Kidney (tissue), 14 donors: ENCODE data around the gene LARGE2. TPM values are rescaled to one million over a fixed set of nuclear protein-coding genes. Genes with fewer than 3 reads are reported as not detected.

ENCODE experiments used
- DNase-seq, 5 donors: peaks; one replicate each; pipeline ENCODE4 v3.0.0-alpha.2; 2013 to 2020
- FAIRE-seq: peaks from 2 replicates; lab custom pipeline; 2012; peaks lifted over from hg19 to GRCh38; lab: Jason Lieb, UNC
- H3K27ac ChIP-seq, 2 donors: one replicate each; pipeline ENCODE4 v1.7.0; 2013; ENCODE audit warnings: low read depth in 2 of 2, low read length in 2 of 2, inconsistent platforms in 1 of 2
- H3K27me3 ChIP-seq: one replicate; pipeline ENCODE4 v1.7.1; 2013; ENCODE audit warnings: low read length, inconsistent platforms; ENCODE audit not compliant: control insufficient read depth, insufficient read depth
- H3K36me3 ChIP-seq, 3 donors: one replicate each; pipeline versions ENCODE4 v1.7.0 to v1.7.1; 2013; ENCODE audit warnings: low read length in 3 of 3, control low read depth in 1 of 3, inconsistent platforms in 1 of 3; ENCODE audit not compliant: insufficient read depth in 3 of 3, control insufficient read depth in 2 of 3
- H3K4me1 ChIP-seq, 3 donors: one replicate each; pipeline versions ENCODE4 v1.7.0 to v1.7.1; 2013; ENCODE audit warnings: low read length in 3 of 3, inconsistent platforms in 1 of 3, low read depth in 1 of 3; ENCODE audit not compliant: control insufficient read depth in 2 of 3, insufficient read depth in 2 of 3
- H3K4me3 ChIP-seq, 3 donors: one replicate each; pipeline versions ENCODE4 v1.7.0 to v1.8.1; 2013; ENCODE audit warnings: low read length in 3 of 3, control low read depth in 1 of 3, inconsistent platforms in 1 of 3
- H3K9ac ChIP-seq, 3 donors: one replicate each; pipeline versions ENCODE4 v1.7.0 to v1.7.1; 2013; ENCODE audit warnings: low read length in 3 of 3, control low read depth in 1 of 3, inconsistent platforms in 1 of 3
- H3K9me3 ChIP-seq, 3 donors: one replicate each; pipeline versions ENCODE4 v1.7.0 to v1.7.1; 2013; ENCODE audit warnings: low read length in 3 of 3, control low read depth in 1 of 3, inconsistent platforms in 1 of 3; ENCODE audit not compliant: control insufficient read depth in 2 of 3, insufficient read depth in 1 of 3
- intact Hi-C: fragments of 100-400 bp; cut with DNase I; formaldehyde crosslinking; loops from one replicate; pipeline ENCODE4 v1.11.1; 2022
- polyA plus RNA-seq: library from polyadenylated mRNA; stranded (reverse); fragments of 350-450 nt; fragmentation: Illumina TruSeq; extraction: RNeasy Lipid Tissue Mini Kit (QIAGEN cat#74804); gene quantifications from one replicate; pipeline ENCODE4 v1.2.3, GENCODE V29; 2014; ENCODE audit warnings: low read depth, low replicate concordance; ENCODE audit not compliant: insufficient read depth
- total RNA-seq: library from RNA; stranded (reverse); fragmentation: NEBNext Ultra II Directional; extraction: Animal tissue kit (Norgen Biotek cat#: 25700); gene quantifications from one replicate; pipeline ENCODE4 v1.2.1, GENCODE V29; 2021
- TF ChIP-seq, protein P1 (sequence below): IDR thresholded peaks from 3 replicates; pipeline ENCODE4 v1.5.1; 2012; ENCODE audit warnings: mild to moderate bottlenecking, moderate library complexity, borderline replicate concordance; ENCODE audit not compliant: insufficient read depth; ENCODE audit errors: extremely low read depth
- donor health status: control.
- donor health status: control.
- donor health status: control.
- donor health status: control.
- donor health status: control.
- donor health status: DM: yes; HTN: yes; CAD: no.
- donor health status: Normal renal cell carcinoma (clear cell type).

LARGE2 gene
- total and polyA plus RNA-seq, 2 donors from 2014 or later, result 13.1 to 29.8 TPM

DNA sequence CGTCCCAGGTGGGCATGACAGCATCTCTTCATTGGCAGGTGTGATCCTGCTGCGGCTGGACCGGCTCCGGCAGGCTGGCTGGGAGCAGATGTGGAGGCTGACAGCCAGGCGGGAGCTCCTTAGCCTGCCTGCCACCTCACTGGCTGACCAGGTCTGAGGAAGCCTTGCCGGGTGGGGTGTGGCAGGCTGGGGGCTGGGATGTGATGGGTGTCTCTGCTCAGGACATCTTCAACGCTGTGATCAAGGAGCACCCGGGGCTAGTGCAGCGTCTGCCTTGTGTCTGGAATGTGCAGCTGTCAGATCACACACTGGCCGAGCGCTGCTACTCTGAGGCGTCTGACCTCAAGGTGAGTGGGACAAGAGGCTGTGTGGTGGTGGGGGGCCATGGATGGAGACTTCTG, 3.5 kb downstream of the LARGE2 start:
- FAIRE-seq (no peak), DNase-seq (peak in 2 of 5 donors; percentile 45 to 52)

DNA sequence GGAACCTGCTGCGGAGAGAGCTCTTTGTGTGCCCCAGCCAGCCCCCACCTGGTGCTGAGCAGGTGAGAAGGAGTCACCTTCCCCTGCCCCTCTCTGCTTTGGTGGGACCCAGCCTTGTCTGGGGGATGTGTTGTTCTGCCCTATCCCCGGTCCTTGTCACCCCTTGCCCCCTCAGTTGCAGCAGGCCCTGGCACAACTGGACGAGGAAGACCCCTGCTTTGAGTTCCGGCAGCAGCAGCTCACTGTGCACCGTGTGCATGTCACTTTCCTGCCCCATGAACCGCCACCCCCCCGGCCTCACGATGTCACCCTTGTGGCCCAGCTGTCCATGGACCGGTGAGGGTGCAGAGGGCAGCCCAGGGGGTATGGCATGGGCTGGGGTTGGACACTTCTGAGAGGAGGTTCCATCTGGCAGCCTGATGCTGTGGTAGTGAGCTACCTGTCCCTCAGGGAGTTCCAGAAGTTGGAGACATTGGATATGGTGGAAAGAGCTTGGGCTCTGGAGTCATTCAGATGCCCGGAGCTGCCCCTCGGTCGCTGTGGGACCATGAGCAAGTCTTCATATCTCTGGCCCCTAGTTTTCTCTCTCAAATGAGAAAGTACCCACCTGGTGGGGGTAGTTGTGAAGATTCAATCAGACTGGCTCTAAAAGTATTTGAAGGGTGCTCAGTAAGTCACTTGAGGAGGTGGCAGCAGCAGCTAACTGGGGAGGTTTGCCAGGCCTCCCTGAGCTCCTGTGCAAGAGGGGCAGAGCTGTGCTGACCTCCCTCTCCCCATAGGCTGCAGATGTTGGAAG, 4.3 kb downstream of the LARGE2 start:
- Histone ChIP-seq H3K36me3 (peaks cover 0 to 5% (median 0%) of the 10 kb centered on the region in 3 donors), H3K9me3 (no peaks in the 10 kb centered on the region), H3K27me3 (peaks cover 3% of the 10 kb centered on the region), H3K4me3 (no peak overlapping the region), H3K9ac (no peak overlapping the region), H3K27ac (no peak overlapping the region), H3K4me1 (peaks cover 0 to 15% (median 0%) of the 10 kb centered on the region in 3 donors)
- TF ChIP-seq, protein P1, sequence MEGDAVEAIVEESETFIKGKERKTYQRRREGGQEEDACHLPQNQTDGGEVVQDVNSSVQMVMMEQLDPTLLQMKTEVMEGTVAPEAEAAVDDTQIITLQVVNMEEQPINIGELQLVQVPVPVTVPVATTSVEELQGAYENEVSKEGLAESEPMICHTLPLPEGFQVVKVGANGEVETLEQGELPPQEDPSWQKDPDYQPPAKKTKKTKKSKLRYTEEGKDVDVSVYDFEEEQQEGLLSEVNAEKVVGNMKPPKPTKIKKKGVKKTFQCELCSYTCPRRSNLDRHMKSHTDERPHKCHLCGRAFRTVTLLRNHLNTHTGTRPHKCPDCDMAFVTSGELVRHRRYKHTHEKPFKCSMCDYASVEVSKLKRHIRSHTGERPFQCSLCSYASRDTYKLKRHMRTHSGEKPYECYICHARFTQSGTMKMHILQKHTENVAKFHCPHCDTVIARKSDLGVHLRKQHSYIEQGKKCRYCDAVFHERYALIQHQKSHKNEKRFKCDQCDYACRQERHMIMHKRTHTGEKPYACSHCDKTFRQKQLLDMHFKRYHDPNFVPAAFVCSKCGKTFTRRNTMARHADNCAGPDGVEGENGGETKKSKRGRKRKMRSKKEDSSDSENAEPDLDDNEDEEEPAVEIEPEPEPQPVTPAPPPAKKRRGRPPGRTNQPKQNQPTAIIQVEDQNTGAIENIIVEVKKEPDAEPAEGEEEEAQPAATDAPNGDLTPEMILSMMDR, result no peak
- intact Hi-C loops, result no loop called here
- no peak for FAIRE-seq
- peak in 2 of 5 donors; percentile 31 to 60 for DNase-seq

More for the DNA sequence above, 3.5 kb downstream of the LARGE2 start:
- TF ChIP-seq, protein P1, result no peak
- Histone ChIP-seq H3K27me3 (peaks cover 3% of the 10 kb centered on the region), H3K9me3 (no peaks in the 10 kb centered on the region), H3K36me3 (peaks cover 0 to 5% (median 0%) of the 10 kb centered on the region in 3 donors), H3K4me3 (no peak overlapping the region), H3K9ac (no peak overlapping the region), H3K27ac (no peak overlapping the region), H3K4me1 (peaks cover 0 to 19% (median 0%) of the 10 kb centered on the region in 3 donors)
- intact Hi-C loops, result no loop called here

DNA sequence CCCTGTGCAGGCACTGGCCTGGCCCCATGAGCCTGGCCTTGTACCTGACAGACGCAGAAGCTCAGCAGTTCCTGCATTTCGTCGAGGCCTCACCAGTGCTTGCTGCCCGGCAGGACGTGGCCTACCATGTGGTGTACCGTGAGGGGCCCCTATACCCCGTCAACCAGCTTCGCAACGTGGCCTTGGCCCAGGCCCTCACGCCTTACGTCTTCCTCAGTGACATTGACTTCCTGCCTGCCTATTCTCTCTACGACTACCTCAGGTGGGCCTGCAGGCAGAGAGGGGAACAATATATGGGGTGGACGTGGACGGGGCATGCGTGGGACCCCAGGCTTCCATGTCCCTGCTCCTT, 4.9 kb downstream of the LARGE2 start:
- H3K4me3 ChIP-seq, result no peak overlapping the region
- peaks cover 0 to 5% (median 0%) of the 10 kb centered on the region in 3 donors for H3K36me3 ChIP-seq
- intact Hi-C loops, result no loop called here
- TF ChIP-seq, protein P1, result no peak
- DNase-seq (peak in 2 of 5 donors; percentile 34 to 66), FAIRE-seq (no peak)
- H3K4me1 ChIP-seq, result peaks cover 0 to 15% (median 0%) of the 10 kb centered on the region in 3 donors
- H3K9ac ChIP-seq, result no peak overlapping the region
- H3K9me3 ChIP-seq, result no peaks in the 10 kb centered on the region
- H3K27ac ChIP-seq, result no peak overlapping the region
- peaks cover 3% of the 10 kb centered on the region for H3K27me3 ChIP-seq
